Peyer's patch (tissue), 4 donors: Measurements from ENCODE around the gene NETO2.

Source experiments
- POLR2A ChIP-seq, 2 donors: fragments of 450-650 bp; IDR thresholded peaks; one replicate each; pipeline ENCODE4 v1.5.1; 2017; ENCODE audit warnings: antibody characterized with exemption in 2 of 2, mild to moderate bottlenecking in 2 of 2, moderate library complexity in 2 of 2
- TF ChIP-seq, protein P1 (sequence below), 6 experiments: fragments of 450-650 bp in 4 of 6; fragments of 200-600 bp in 2 of 6; sonication (generic) in 1 of 6; IDR thresholded peaks; one replicate each; pipeline ENCODE4 v1.5.1; 2017 to 2019; ENCODE audit warnings: antibody characterized with exemption in 6 of 6, mild to moderate bottlenecking in 3 of 6, moderate library complexity in 1 of 6

- TF ChIP-seq, protein P1, sequence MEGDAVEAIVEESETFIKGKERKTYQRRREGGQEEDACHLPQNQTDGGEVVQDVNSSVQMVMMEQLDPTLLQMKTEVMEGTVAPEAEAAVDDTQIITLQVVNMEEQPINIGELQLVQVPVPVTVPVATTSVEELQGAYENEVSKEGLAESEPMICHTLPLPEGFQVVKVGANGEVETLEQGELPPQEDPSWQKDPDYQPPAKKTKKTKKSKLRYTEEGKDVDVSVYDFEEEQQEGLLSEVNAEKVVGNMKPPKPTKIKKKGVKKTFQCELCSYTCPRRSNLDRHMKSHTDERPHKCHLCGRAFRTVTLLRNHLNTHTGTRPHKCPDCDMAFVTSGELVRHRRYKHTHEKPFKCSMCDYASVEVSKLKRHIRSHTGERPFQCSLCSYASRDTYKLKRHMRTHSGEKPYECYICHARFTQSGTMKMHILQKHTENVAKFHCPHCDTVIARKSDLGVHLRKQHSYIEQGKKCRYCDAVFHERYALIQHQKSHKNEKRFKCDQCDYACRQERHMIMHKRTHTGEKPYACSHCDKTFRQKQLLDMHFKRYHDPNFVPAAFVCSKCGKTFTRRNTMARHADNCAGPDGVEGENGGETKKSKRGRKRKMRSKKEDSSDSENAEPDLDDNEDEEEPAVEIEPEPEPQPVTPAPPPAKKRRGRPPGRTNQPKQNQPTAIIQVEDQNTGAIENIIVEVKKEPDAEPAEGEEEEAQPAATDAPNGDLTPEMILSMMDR (IDR thresholded peaks at IDR 0.05) = no peak
- no peak for TF ChIP-seq POLR2A (IDR thresholded peaks at IDR 0.05)
These were observed 71.6 kb downstream of the NETO2 start for GRCh38 chr16:47072158-47072557.
